OCI-LY1 (cell line): ENCODE measurements around the gene CELSR3.

ENCODE experiments used
- H2AFZ ChIP-seq: fragments of 200-600 bp; sonication (generic), shearing (Covaris generic); 2 replicates; pipeline ENCODE4 v1.6.0; 2014; ENCODE audit warnings: antibody characterized with exemption, mild to moderate bottlenecking, low read length
- H3F3A ChIP-seq: fragments of 200-600 bp; sonication (generic), shearing (Covaris generic); 2 replicates; pipeline ENCODE4 v1.6.0; 2014; ENCODE audit warnings: mild to moderate bottlenecking, antibody characterized with exemption, low read length, moderate library complexity; ENCODE audit not compliant: insufficient read depth
- H3K27ac ChIP-seq: fragments of 200-600 bp; sonication (generic); 2 replicates; pipeline ENCODE4 v1.5.1; 2014; ENCODE audit warnings: low read length, mixed run types, mild to moderate bottlenecking, low read depth; ENCODE audit not compliant: poor library complexity, severe bottlenecking
- H3K27me3 ChIP-seq: fragments of 200-600 bp; sonication (generic); 2 replicates; pipeline ENCODE4 v1.6.0; 2014; ENCODE audit warnings: antibody characterized with exemption, mild to moderate bottlenecking, low read length, moderate library complexity; ENCODE audit not compliant: insufficient read depth
- H3K36me3 ChIP-seq: fragments of 200-600 bp; sonication (generic); 2 replicates; pipeline ENCODE4 v1.6.1; 2014; ENCODE audit warnings: mild to moderate bottlenecking, antibody characterized with exemption, low read length, moderate library complexity, mixed read lengths; ENCODE audit not compliant: insufficient read depth
- H3K4me1 ChIP-seq: fragments of 200-600 bp; sonication (generic); 2 replicates; pipeline ENCODE4 v1.5.1; 2014; ENCODE audit warnings: mild to moderate bottlenecking, low read length, moderate library complexity; ENCODE audit not compliant: insufficient read depth, severe bottlenecking
- H3K4me2 ChIP-seq: fragments of 200-600 bp; sonication (generic), shearing (Covaris generic); 2 replicates; pipeline ENCODE4 v1.6.1; 2014; ENCODE audit warnings: low read length
- H3K4me3 ChIP-seq: fragments of 200-600 bp; sonication (generic); 2 replicates; pipeline ENCODE4 v1.5.1; 2014; ENCODE audit warnings: low read length, low read depth, mild to moderate bottlenecking, mixed read lengths; ENCODE audit not compliant: poor library complexity, severe bottlenecking
- H3K79me2 ChIP-seq: fragments of 200-600 bp; shearing (Covaris generic); 2 replicates; pipeline ENCODE4 v1.6.1; 2016; ENCODE audit warnings: mixed run types, low read length, mixed read lengths; ENCODE audit not compliant: insufficient read depth
- H3K9ac ChIP-seq: fragments of 200-600 bp; sonication (generic), shearing (Covaris generic); 2 replicates; pipeline ENCODE4 v1.6.1; 2014; ENCODE audit warnings: mild to moderate bottlenecking, low read length, mixed read lengths
- H3K9me2 ChIP-seq: fragments of 200-600 bp; sonication (generic), shearing (Covaris generic); 2 replicates; pipeline ENCODE4 v1.6.1; 2014; ENCODE audit warnings: low read depth, mild to moderate bottlenecking, low read length, mixed read lengths
- H3K9me3 ChIP-seq: fragments of 200-600 bp; shearing (Covaris generic); 2 replicates; pipeline ENCODE4 v1.6.1; 2014; ENCODE audit warnings: low read length, mixed read lengths
- H4K20me1 ChIP-seq: fragments of 200-600 bp; sonication (generic), shearing (Covaris generic); 2 replicates; pipeline ENCODE4 v1.6.0; 2016; ENCODE audit warnings: mild to moderate bottlenecking, low read length; ENCODE audit not compliant: insufficient read depth
- EZH2 ChIP-seq: fragments of 200-600 bp; sonication (generic), shearing (Covaris generic); IDR thresholded peaks from 2 replicates; pipeline ENCODE4 v1.8.0; 2017; ENCODE audit warnings: borderline replicate concordance, mixed run types, mild to moderate bottlenecking, antibody characterized with exemption, low read length, moderate library complexity, mixed read lengths
- TF ChIP-seq, protein P1 (sequence below): fragments of 200-600 bp; sonication (generic), shearing (Covaris generic); IDR thresholded peaks from 2 replicates; pipeline ENCODE4 v1.5.1; 2017; ENCODE audit warnings: mild to moderate bottlenecking, antibody characterized with exemption, low read length, moderate library complexity, mixed read lengths

CELSR3 gene

DNA sequence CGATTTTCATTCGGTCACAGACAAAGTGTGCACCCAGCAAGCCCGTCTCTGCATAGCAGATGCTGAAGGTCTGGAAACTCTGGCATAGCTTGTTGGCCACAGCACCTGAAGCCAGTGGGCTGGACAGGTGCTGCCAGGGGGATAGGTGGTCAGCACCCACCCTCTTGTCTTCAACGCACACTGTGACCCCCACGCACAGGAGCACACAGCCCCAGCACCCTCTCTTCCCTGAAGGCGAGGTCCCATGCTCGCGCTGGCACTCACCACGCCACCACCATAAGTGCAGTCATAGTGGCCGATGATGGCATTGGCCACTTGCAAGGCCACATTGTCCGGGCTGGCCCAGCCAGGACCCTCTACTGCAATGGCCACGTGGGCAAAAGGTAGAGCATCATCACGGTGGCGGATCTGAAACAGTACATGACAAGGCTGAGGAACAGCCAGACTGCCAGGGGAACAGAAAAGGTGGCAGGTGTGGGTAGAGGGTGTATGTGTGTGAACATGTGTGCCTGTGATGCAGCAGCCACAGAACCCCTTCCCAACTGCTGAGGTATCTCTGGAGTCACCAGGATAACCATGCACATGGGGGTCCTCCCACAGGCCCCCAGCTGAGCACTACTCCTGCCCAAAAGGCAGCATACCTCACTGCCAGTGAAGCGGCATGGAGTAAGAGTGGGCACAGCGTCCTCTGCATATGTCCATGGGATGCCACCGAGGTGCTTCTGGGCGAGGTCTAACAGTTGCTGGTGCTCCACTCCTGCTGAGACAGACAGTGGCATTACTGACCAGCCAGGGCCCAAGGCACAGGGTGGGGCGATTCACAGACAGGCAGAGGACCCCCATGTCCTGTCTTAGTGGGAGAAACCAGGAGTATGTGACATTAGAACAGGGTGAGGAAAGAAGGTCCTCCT lies 61.7 kb downstream of the CELSR3 start:
- no peaks in the 10 kb centered on the region for H3K27me3 ChIP-seq
- H2AFZ ChIP-seq: no peak overlapping the region
- no peaks in the 10 kb centered on the region for H3K79me2 ChIP-seq
- TF ChIP-seq, protein P1, sequence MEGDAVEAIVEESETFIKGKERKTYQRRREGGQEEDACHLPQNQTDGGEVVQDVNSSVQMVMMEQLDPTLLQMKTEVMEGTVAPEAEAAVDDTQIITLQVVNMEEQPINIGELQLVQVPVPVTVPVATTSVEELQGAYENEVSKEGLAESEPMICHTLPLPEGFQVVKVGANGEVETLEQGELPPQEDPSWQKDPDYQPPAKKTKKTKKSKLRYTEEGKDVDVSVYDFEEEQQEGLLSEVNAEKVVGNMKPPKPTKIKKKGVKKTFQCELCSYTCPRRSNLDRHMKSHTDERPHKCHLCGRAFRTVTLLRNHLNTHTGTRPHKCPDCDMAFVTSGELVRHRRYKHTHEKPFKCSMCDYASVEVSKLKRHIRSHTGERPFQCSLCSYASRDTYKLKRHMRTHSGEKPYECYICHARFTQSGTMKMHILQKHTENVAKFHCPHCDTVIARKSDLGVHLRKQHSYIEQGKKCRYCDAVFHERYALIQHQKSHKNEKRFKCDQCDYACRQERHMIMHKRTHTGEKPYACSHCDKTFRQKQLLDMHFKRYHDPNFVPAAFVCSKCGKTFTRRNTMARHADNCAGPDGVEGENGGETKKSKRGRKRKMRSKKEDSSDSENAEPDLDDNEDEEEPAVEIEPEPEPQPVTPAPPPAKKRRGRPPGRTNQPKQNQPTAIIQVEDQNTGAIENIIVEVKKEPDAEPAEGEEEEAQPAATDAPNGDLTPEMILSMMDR: no peak
- TF ChIP-seq EZH2: no peak
- peaks cover 86% of the 10 kb centered on the region for H3K36me3 ChIP-seq
- no peak overlapping the region for H3K4me2 ChIP-seq
- H3K9me2 ChIP-seq: no peaks in the 10 kb centered on the region
- no peaks in the 10 kb centered on the region for H3K4me1 ChIP-seq
- no peaks in the 10 kb centered on the region for H3F3A ChIP-seq
- no peaks in the 10 kb centered on the region for H4K20me1 ChIP-seq
- no peak overlapping the region for H3K9ac ChIP-seq
- H3K4me3 ChIP-seq: no peak overlapping the region
- no peaks in the 10 kb centered on the region for H3K9me3 ChIP-seq
- no peak overlapping the region for H3K27ac ChIP-seq

DNA sequence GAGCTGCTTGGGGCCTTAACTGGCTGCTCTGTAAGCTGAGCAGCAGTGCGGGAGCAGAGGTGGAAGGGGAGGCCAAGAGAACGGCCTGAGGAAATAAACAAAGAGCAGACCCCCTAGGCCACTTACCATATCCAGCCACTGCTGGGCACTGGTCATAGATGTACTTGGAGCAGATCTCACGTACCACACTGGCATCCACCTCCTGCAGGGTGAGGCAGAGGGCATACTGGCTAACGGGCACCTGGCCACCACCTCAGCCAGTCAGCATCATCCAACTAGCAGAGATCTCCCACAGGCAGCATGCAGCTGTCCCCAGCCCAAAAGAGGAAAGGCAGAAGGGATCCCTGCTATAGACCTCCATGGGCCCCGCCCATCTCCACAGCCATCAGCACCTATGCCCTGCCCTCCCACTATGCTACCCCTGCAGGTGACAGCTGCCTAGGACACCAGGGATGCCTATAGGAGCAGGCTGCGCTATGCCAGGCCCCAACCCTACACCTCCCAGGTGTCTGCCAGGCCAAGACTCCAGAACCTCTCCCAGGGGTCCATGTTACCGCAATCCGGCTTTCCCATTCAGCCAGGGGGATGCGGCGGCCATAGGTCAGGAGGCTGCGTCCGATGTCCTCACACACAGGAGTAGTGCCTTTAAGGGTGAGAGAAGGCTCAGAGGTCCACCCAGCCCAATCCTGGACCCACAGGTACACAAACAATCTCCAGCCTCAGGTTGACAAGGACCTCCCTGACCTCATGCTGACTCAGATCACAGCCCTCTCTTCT lies 63.0 kb downstream of the CELSR3 start:
- no peak overlapping the region for H3K4me3 ChIP-seq
- H2AFZ ChIP-seq: no peak overlapping the region
- no peaks in the 10 kb centered on the region for H3F3A ChIP-seq
- no peak overlapping the region for H3K27ac ChIP-seq
- H3K36me3 ChIP-seq: peaks cover 73% of the 10 kb centered on the region
- no peaks in the 10 kb centered on the region for H3K9me2 ChIP-seq
- no peaks in the 10 kb centered on the region for H3K79me2 ChIP-seq
- TF ChIP-seq EZH2: no peak
- TF ChIP-seq, protein P1: no peak
- H4K20me1 ChIP-seq: no peaks in the 10 kb centered on the region
- no peaks in the 10 kb centered on the region; the same call in 1 of the 2 replicates for H3K27me3 ChIP-seq
- H3K4me2 ChIP-seq: no peak overlapping the region
- no peak overlapping the region for H3K9ac ChIP-seq
- no peaks in the 10 kb centered on the region for H3K9me3 ChIP-seq
- H3K4me1 ChIP-seq: no peaks in the 10 kb centered on the region

DNA sequence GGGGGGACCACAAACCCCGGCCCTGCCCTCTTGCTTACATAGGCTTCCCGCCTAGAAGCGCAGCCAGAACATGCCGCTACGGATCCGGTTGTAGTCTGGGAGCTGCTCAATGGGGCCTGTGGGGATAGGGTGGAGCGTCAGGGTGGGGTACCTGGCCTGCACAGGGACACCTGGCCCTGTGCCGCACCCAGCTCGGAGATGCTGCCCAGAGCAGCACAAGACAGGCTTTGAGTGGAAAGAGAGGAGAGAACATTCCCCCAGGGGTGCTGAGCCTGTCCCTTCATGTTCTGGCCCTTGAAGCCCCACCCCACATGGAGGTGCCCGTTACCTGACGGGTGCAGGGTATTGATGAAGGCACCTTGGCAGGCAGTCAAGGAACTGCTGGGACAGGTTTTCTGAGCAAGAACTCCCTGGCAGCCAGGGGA lies 63.6 kb downstream of the CELSR3 start:
- H3K36me3 ChIP-seq: peaks cover 67% of the 10 kb centered on the region
- no peak overlapping the region for H3K9ac ChIP-seq
- TF ChIP-seq, protein P1: no peak
- no peak for TF ChIP-seq EZH2
- H4K20me1 ChIP-seq: no peaks in the 10 kb centered on the region
- H3K27ac ChIP-seq: no peak overlapping the region
- no peaks in the 10 kb centered on the region for H3K9me3 ChIP-seq
- peaks cover 5% of the 10 kb centered on the region for H3K27me3 ChIP-seq
- H3K4me1 ChIP-seq: no peaks in the 10 kb centered on the region
- H3K4me2 ChIP-seq: no peak overlapping the region
- H3K4me3 ChIP-seq: no peak overlapping the region
- no peaks in the 10 kb centered on the region for H3F3A ChIP-seq
- no peaks in the 10 kb centered on the region for H3K79me2 ChIP-seq
- H2AFZ ChIP-seq: no peak overlapping the region
- no peaks in the 10 kb centered on the region for H3K9me2 ChIP-seq
